Astrocyte (in vitro differentiated cells and primary cell): Measurements from ENCODE around the gene ZMIZ1.

Experiments used
- CTCF ChIP-seq: IDR thresholded peaks from 2 replicates; pipeline ENCODE4 v1.5.1; 2011; ENCODE audit warnings: low read depth, mild to moderate bottlenecking, inconsistent platforms, low read length, moderate library complexity; ENCODE audit not compliant: insufficient read depth
- EZH2 ChIP-seq: IDR thresholded peaks from 2 replicates; pipeline ENCODE4 v1.6.1; 2012; ENCODE audit warnings: mild to moderate bottlenecking, low read length, inconsistent platforms; ENCODE audit not compliant: insufficient read depth

DNA sequence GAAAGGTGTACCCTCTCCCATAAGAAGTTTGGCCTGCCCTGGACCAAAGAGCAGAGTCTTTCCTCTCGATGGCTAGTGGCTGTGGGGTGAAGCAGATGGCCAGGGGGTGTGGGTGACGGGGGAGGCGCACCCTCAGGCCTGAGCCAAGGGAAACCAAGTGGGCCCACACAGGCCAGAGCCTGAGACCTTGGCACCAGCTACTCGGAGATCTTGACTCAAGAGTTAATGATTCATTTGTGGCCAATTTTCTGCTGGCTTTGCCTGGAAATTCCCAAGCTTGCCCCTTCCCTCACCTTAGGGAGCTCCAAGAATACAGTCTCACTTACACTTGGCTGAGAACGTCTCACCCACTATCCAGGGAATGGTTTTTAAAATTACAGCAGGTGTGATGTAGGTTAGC lies 42.7 kb downstream of the ZMIZ1 start:
- no peak for TF ChIP-seq CTCF
- no peak for TF ChIP-seq EZH2
